Lower lobe of right lung (tissue), 2 donors: ENCODE results near the gene SLC4A7. TPM values are rescaled to one million over a fixed set of nuclear protein-coding genes. Genes with fewer than 3 reads are reported as not detected.

ENCODE experiments used
- ATAC-seq, 2 donors: fragments of 200-7000 bp; cut with Tn5 transposase; one replicate each; pipeline ENCODE4 v1.9.1; 2020 to 2022; ENCODE audit warnings: mild to moderate bottlenecking in 2 of 2, moderate library complexity in 2 of 2
- DNase-seq: peaks from one replicate; pipeline ENCODE4 v3.0.0-alpha.2; 2020
- H3K27ac ChIP-seq: fragments of 200-600 bp; one replicate; pipeline ENCODE4 v1.8.0; 2022
- H3K27me3 ChIP-seq: fragments of 200-600 bp; one replicate; pipeline ENCODE4 v1.8.0; 2022; ENCODE audit warnings: low read depth
- H3K36me3 ChIP-seq: fragments of 200-600 bp; one replicate; pipeline ENCODE4 v1.8.0; 2022; ENCODE audit warnings: mild to moderate bottlenecking
- H3K4me1 ChIP-seq: fragments of 200-600 bp; one replicate; pipeline ENCODE4 v1.8.0; 2022
- H3K4me3 ChIP-seq: fragments of 200-600 bp; one replicate; pipeline ENCODE4 v1.8.0; 2022; ENCODE audit warnings: mild to moderate bottlenecking
- H3K9me3 ChIP-seq: fragments of 200-600 bp; one replicate; pipeline ENCODE4 v1.8.0; 2022
- CTCF ChIP-seq: fragments of 200-600 bp; IDR thresholded peaks from one replicate; pipeline ENCODE4 v1.8.0; 2022; ENCODE audit warnings: antibody characterized with exemption, mild to moderate bottlenecking
- intact Hi-C: fragments of 100-400 bp; cut with DNase I; formaldehyde crosslinking; loops from one replicate; pipeline ENCODE4 v1.11.0; 2022
- total RNA-seq: library from RNA; stranded (reverse); fragmentation: NEBNext Ultra II Directional; extraction: Animal tissue kit (Norgen Biotek cat#: 25700); gene quantifications from one replicate; pipeline ENCODE4 v1.2.1, GENCODE V29; 2021
- donor health status: DM: no; HTN: yes; CAD: no; lungs with severe emphysema.

Gene SLC4A7
- total RNA-seq, 1 donor from 2014 or later: 17.2 TPM

GRCh38 chr3:27508424-27508823 is 24.2 kb upstream of the SLC4A7 start:
- DNase-seq: no peak
- no peak overlapping the region for H3K27ac ChIP-seq
- no peak overlapping the region for H3K4me3 ChIP-seq
- no peak for ATAC-seq
- H3K27me3 ChIP-seq: no peaks in the 10 kb centered on the region
- no peaks in the 10 kb centered on the region for H3K9me3 ChIP-seq
- peaks cover 8% of the 10 kb centered on the region for H3K4me1 ChIP-seq
- intact Hi-C loops: no loop called here
- TF ChIP-seq CTCF: no peak
- no peaks in the 10 kb centered on the region for H3K36me3 ChIP-seq

GRCh38 chr3:27507515-27508266 is 23.5 kb upstream of the SLC4A7 start:
- Histone ChIP-seq H3K4me1 (peaks cover 8% of the 10 kb centered on the region), H3K27me3 (no peaks in the 10 kb centered on the region), H3K36me3 (no peaks in the 10 kb centered on the region), H3K27ac (no peak overlapping the region), H3K9me3 (no peaks in the 10 kb centered on the region), H3K4me3 (no peak overlapping the region)
- no peak for TF ChIP-seq CTCF
- intact Hi-C loops: no loop called here
- no peak for DNase-seq
- ATAC-seq: peak in 1 of 2 donors; percentile 48

- H3K9me3 ChIP-seq: no peaks in the 10 kb centered on the region
- peaks cover 8% of the 10 kb centered on the region for H3K4me1 ChIP-seq
- H3K4me3 ChIP-seq: no peak overlapping the region
- TF ChIP-seq CTCF: no peak
- no peaks in the 10 kb centered on the region for H3K27me3 ChIP-seq
- no peak overlapping the region for H3K27ac ChIP-seq
- no peak for DNase-seq
- intact Hi-C loops: no loop called here
- no peaks in the 10 kb centered on the region for H3K36me3 ChIP-seq
- no peak for ATAC-seq
Observed at GRCh38 chr3:27507111-27507510, 22.9 kb upstream of the SLC4A7 start.

- H3K36me3 ChIP-seq: no peaks in the 10 kb centered on the region
- no peaks in the 10 kb centered on the region for H3K27me3 ChIP-seq
- peak; percentile 61 to 63 for ATAC-seq
- intact Hi-C loops: no loop called here
- no peak overlapping the region for H3K27ac ChIP-seq
- no peak for DNase-seq
- no peaks in the 10 kb centered on the region for H3K9me3 ChIP-seq
- no peak overlapping the region for H3K4me3 ChIP-seq
- peaks cover 8% of the 10 kb centered on the region for H3K4me1 ChIP-seq
- TF ChIP-seq CTCF: no peak
Observed at GRCh38 chr3:27504749-27505148, 20.6 kb upstream of the SLC4A7 start.

- no peak for TF ChIP-seq CTCF
- ATAC-seq (no peak), DNase-seq (no peak)
- intact Hi-C loops: no loop called here
- Histone ChIP-seq H3K4me3 (no peak overlapping the region), H3K27me3 (no peaks in the 10 kb centered on the region), H3K36me3 (no peaks in the 10 kb centered on the region), H3K27ac (no peak overlapping the region), H3K9me3 (no peaks in the 10 kb centered on the region), H3K4me1 (peaks cover 8% of the 10 kb centered on the region)
Observed at GRCh38 chr3:27503526-27503925, 19.3 kb upstream of the SLC4A7 start.
